Activated CD8-positive, alpha-beta T cell treated with anti-CD3 and anti-CD28 coated beads, Interleukin-2, amount 10 ng/mL, durations not matched to agents 7 days and 5 days (primary cell): ENCODE measurements around the gene DBN1. TPM values are rescaled to one million over a fixed set of nuclear protein-coding genes. Genes with fewer than 3 reads are reported as not detected.

Experiments used
- ATAC-seq: fragments of 150-1000 bp; cut with Tn5 transposase; one replicate; pipeline ENCODE4 v1.10.0; 2021; ENCODE audit warnings: moderate library complexity
- CTCF ChIA-PET: fragments of 350-600 bp; sonication (Branson Sonifier 250); formaldehyde crosslinking; loops from one replicate; lab custom pipeline; 2021; ENCODE audit warnings: antibody characterized with exemption; lab: Charles Lee
- POLR2A ChIA-PET: fragments of 350-600 bp; sonication (Branson Sonifier 250); formaldehyde crosslinking; loops from one replicate; lab custom pipeline; 2021; ENCODE audit warnings: antibody characterized with exemption; lab: Charles Lee
- DNase-seq: peaks from one replicate; pipeline ENCODE4 v3.0.0-alpha.2; 2020
- H3K27ac Mint-ChIP-seq: one replicate; pipeline ENCODE4 v1.8.0; 2021; ENCODE audit warnings: mild to moderate bottlenecking, mixed read lengths
- H3K27me3 Mint-ChIP-seq: one replicate; pipeline ENCODE4 v1.8.0; 2021; ENCODE audit warnings: low read depth, mixed read lengths
- H3K36me3 Mint-ChIP-seq: one replicate; pipeline ENCODE4 v1.8.0; 2021; ENCODE audit warnings: low read depth, mixed read lengths
- H3K4me1 Mint-ChIP-seq: one replicate; pipeline ENCODE4 v1.8.0; 2021; ENCODE audit warnings: low read depth, mixed read lengths
- H3K4me3 Mint-ChIP-seq: one replicate; pipeline ENCODE4 v1.8.0; 2021; ENCODE audit warnings: mild to moderate bottlenecking, mixed read lengths
- H3K9me3 Mint-ChIP-seq: one replicate; pipeline ENCODE4 v1.8.0; 2022; ENCODE audit warnings: mixed read lengths; ENCODE audit not compliant: insufficient read depth
- total RNA-seq, 2 experiments: library from RNA; stranded (reverse); gene quantifications; one replicate each; pipeline ENCODE4 v1.2.3, GENCODE V29; 2021

The DBN1 gene
- total RNA-seq, 2 experiments from 2014 or later, result 92.9 to 104 TPM

DNA sequence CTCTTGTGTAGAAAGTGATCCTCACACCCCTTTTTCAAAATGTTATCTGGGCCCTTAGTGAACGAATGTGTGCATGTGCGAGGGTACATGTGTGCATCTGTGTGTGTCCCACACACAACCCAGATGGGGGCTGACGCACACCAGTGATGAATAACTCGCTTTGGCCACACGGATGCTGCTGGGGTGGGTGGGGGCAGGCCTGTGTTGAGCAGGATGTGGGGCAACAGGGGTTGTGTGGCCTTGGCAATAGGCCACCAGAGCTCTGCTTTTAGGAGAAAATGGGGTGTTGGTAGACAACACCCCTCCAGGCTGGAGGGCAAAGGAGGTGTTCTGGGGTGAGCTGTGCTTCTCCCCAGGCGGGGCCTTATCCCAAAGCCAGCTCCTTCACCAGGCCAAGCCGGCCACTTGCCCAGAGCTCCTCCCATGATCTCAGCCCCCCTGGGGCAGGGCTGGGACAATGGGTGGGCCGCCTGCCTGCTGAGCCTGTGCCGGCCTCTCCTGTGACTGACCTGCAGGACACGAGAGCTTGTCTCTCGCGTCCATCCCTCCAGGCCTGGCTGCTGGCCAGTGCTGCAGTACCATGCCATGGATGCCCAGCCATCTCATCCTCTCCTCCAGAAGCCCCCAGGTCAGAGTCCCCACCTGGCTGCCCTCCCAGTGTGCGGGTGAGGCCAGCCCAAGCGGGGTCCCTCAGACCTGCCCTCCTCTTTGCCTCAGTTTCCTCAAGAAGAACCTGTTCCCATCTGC is 1.7 kb downstream of the DBN1 start:
- peak; percentile 80 for DNase-seq
- Mint-ChIP-seq H3K27ac (peak overlapping the region; percentile 89), H3K36me3 (peaks cover 22% of the 10 kb centered on the region), H3K4me3 (peak overlapping the region; percentile 80), H3K9me3 (no peaks in the 10 kb centered on the region), H3K4me1 (peaks cover 66% of the 10 kb centered on the region), H3K27me3 (peaks cover 4% of the 10 kb centered on the region)
- ChIA-PET CTCF (interaction anchor here (1.0 to 4.0 kb wide), 10 partner anchors 9 to 358 kb away, joined by 3 to 45 read pairs (median 10); partner anchors contain the start of gene PDLIM7), POLR2A (interaction anchor here (0.7 to 1.8 kb wide), 9 partner anchors 9 to 81 kb away, joined by 3 to 8 read pairs (median 5); partner anchors contain the start of genes GRK6 and PDLIM7)
- peak; percentile 32 for ATAC-seq

DNA sequence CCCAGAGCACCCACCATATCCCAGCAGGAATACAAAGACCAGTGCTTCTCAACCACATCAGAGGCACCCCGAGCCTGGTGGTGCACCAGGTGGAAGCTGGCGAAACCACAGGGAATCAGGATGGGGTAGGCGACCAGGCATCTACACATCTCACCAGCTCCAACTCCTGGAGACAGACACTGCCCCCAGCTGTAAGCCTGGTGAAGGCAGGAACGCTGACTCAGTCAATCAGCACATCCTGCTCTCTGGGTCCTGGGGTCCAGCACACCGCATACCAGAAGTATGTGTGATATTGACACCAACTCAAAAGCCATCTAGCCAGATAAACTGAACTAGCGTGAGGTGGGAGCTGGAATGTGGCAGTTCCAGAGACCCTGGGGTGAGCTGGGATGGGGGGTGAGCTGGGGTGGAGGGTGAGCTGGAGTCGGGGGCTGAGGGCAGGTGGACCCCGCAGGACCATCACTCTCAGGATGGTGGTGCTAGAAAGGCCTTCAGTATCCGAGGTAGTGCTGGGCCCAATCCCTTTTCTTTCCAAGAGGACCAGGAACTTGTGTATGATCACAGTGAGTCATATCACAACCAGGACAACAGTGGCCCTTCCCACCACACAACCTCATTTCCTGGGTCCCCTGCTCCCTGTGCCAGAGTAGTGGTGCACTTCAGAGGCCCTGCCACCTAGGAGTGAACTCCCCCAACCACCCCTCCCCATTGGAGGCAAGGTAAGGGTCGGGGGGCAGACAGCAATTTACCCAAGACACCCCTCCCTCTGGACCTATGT is 2.5 kb downstream of the DBN1 start:
- Mint-ChIP-seq H3K27me3 (peaks cover 4% of the 10 kb centered on the region), H3K9me3 (no peaks in the 10 kb centered on the region), H3K36me3 (peaks cover 29% of the 10 kb centered on the region), H3K27ac (peak overlapping the region; percentile 89), H3K4me3 (peak overlapping the region; percentile 80), H3K4me1 (peaks cover 58% of the 10 kb centered on the region)
- POLR2A ChIA-PET, result interaction anchor here (0.9 to 1.8 kb wide), 5 partner anchors 8 to 54 kb away, joined by 3 to 7 read pairs (median 3); partner anchors contain the start of gene PDLIM7
- peak; percentile 1 for ATAC-seq
- CTCF ChIA-PET, result interaction anchor here (1.0 to 4.0 kb wide), 8 partner anchors 8 to 357 kb away, joined by 3 to 45 read pairs (median 16); no protein-coding TSS in a partner anchor
- no peak for DNase-seq

DNA sequence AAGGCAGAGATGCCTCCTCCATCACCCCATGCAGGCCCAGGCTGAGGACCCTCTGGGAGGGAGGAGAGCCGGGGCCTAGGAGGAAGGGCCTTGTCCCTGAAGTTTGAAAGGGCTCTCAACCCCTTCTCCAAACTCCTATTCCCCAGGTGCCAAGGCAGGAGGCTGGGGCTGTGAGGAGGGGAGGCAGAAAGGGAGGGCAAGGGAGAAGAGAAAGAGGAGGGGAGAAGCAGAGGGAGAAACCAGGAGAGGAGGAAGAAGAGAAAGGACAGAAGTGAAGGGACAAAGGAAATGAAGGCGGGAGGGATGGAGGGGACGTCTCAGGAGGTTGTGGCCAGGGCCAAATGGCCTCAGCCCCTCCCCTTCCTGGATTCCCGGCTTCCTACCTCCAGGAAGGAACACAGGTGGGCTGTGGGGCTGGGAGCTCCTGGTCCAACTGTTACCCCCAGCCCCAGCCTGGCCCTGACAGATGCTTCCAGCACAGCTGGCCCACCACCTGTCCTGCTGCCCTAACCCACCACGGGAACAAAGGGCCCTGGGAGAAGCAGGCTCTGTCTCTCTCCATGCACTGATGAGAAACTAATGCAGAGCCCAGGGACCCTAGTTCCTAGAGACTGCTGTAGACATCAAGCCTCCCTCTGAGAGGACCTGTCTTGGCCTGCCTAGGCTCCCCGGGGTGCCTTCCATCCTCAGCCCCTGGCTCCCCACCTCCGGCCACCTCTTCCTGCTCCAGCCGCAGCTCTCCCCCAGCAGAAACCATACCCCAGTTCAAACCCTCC is 3.5 kb downstream of the DBN1 start:
- ATAC-seq (no peak), DNase-seq (no peak)
- Mint-ChIP-seq H3K27me3 (peaks cover 4% of the 10 kb centered on the region), H3K9me3 (no peaks in the 10 kb centered on the region), H3K36me3 (peaks cover 37% of the 10 kb centered on the region), H3K4me3 (no peak overlapping the region), H3K27ac (peak overlapping the region; percentile 89), H3K4me1 (peaks cover 49% of the 10 kb centered on the region)
- POLR2A ChIA-PET, result interaction anchor here (1.3 kb wide), 1 partner anchor 118 kb away, joined by 3 read pairs; the partner anchor contains the start of gene LMAN2
- CTCF ChIA-PET, result interaction anchor here (0.9 to 4.0 kb wide), 6 partner anchors 9 to 108 kb away, joined by 3 to 29 read pairs (median 16); no protein-coding TSS in a partner anchor

DNA sequence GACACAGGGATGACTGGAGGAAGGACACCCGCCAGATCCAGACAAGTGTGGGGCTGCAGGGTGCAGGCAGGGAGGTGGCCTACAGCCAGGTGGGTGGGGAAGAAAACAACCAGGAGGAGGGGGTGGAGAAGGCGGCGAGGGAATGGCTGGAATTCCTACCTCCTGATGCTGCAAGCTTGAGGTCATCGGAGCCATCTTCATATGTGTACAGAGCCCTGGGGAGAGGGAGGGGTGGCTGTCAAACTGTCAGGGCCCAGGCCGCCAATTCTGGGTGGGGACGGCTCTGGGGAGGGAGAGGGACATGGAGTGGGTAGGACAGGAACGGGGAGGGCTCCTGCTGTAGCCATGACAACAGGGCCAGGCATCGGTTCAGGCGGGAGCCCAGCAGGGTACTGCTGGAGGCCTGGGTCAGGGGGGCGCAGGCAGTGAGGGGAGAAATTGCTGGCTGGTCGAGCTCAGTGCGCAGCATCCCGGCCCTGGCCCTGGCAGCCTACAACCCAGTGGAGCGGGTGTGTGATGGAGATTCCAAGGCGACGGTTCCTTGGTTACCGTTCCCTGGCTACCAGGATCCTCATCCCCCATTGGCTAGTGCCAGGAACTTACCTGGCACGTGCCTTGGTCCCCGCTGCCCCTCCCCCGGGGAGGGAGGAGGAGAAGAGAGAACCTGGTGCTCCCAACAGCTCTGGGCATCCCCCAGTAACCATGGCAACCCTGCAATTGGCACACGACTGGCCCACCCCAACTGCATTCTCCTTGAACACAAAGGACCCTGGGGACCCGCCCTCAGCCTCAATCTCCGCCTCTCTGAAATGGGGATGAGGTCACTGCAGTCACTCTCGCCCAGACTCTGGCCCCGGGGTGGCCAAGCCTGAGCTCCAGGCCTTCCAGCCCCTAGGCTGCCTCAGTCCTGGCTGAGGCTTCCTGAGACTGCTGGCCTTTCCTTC is 4.5 kb downstream of the DBN1 start:
- ChIA-PET CTCF (interaction anchor here (0.9 to 2.0 kb wide), 3 partner anchors 12 to 107 kb away, joined by 3 to 9 read pairs (median 3); no protein-coding TSS in a partner anchor), POLR2A (interaction anchor here (0.8 to 1.3 kb wide), 2 partner anchors 64 to 117 kb away, joined by 3 read pairs; partner anchors contain the start of gene LMAN2)
- Mint-ChIP-seq H3K4me3 (no peak overlapping the region), H3K36me3 (peaks cover 37% of the 10 kb centered on the region), H3K9me3 (no peaks in the 10 kb centered on the region), H3K4me1 (peaks cover 39% of the 10 kb centered on the region), H3K27ac (peak overlapping the region; percentile 58), H3K27me3 (peaks cover under 1% of the 10 kb centered on the region)
- no peak for ATAC-seq
- no peak for DNase-seq

DNA sequence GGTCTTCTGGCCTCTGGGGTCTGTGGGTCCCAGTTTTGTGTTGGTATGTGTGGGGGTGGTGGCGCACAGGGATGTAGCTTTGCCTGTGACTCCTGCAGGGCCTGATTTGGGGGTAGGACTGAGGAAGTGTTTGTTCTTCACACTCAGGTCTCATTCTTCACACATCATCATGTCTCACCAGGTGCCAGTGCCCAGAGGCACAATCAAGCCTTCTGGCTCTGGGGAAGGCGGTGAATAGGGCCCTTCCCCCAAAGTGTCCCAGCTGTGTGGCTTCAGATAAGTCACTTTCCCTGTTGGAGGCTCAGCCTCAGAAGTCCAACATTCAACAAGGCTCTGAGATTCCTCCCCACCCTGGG is 5.1 kb downstream of the DBN1 start:
- peaks cover 41% of the 10 kb centered on the region for H3K4me1 Mint-ChIP-seq
- no peak overlapping the region for H3K4me3 Mint-ChIP-seq
- H3K36me3 Mint-ChIP-seq, result peaks cover 41% of the 10 kb centered on the region
- DNase-seq, result no peak
- H3K27me3 Mint-ChIP-seq, result no peaks in the 10 kb centered on the region
- no peaks in the 10 kb centered on the region for H3K9me3 Mint-ChIP-seq
- CTCF ChIA-PET, result interaction anchor here (0.8 to 2.0 kb wide), 3 partner anchors 11 to 78 kb away, joined by 3 to 9 read pairs (median 3); no protein-coding TSS in a partner anchor
- POLR2A ChIA-PET, result no interaction called here
- no peak for ATAC-seq
- peak overlapping the region; percentile 58 for H3K27ac Mint-ChIP-seq

DNA sequence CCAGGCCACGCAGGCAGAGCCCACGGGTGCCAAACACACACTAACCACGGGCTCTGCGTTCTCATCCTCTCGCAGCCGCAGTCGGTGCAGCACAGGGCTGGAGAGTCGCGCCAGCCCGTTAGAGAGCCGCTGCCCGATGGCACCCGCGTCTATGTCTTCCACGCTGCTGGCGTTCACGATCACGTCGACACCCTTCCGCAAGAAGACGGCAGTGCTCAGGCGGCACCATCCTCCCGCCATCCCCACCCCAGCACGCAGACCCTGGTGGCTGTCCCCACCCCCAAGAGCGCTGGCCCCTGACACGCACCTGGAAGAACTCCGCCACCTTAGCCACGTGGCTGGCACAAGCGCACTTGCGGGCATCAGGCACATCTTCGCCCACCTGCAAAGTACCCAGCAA is 6.0 kb downstream of the DBN1 start:
- DNase-seq, result no peak
- Mint-ChIP-seq H3K4me1 (peaks cover 50% of the 10 kb centered on the region), H3K4me3 (no peak overlapping the region), H3K27me3 (no peaks in the 10 kb centered on the region), H3K27ac (no peak overlapping the region), H3K9me3 (no peaks in the 10 kb centered on the region), H3K36me3 (peaks cover 43% of the 10 kb centered on the region)
- ChIA-PET POLR2A (no interaction called here), CTCF (interaction anchor here (0.8 to 1.7 kb wide), 2 partner anchors 10 to 34 kb away, joined by 3 to 7 read pairs; no protein-coding TSS in a partner anchor)
- no peak for ATAC-seq

DNA sequence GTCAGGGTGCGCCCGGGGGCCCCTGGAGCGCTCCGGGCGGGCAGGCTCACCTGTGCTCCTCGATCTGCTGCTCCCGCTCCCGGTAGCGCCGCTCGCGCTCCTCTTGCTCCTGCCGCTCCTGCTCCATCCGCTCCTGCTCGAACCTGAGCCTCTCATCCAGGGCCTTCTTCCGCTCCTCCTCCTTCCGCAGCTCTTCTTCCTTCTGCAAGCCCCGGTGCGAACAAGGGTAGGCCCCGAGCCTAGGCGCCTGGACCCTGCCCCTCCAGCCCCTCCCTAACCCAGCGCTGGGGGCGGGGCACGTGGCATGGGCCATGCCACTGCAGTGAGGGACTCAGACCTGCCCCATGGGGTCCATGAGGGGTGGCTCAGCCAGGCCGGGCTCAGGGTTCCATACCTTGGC is 6.6 kb downstream of the DBN1 start:
- Mint-ChIP-seq H3K4me1 (peaks cover 51% of the 10 kb centered on the region), H3K27me3 (no peaks in the 10 kb centered on the region), H3K36me3 (peaks cover 40% of the 10 kb centered on the region), H3K4me3 (no peak overlapping the region), H3K9me3 (no peaks in the 10 kb centered on the region), H3K27ac (no peak overlapping the region)
- ChIA-PET POLR2A (no interaction called here), CTCF (interaction anchor here (1.7 kb wide), 1 partner anchor 9 kb away, joined by 7 read pairs; no protein-coding TSS in a partner anchor)
- ATAC-seq (no peak), DNase-seq (no peak)

DNA sequence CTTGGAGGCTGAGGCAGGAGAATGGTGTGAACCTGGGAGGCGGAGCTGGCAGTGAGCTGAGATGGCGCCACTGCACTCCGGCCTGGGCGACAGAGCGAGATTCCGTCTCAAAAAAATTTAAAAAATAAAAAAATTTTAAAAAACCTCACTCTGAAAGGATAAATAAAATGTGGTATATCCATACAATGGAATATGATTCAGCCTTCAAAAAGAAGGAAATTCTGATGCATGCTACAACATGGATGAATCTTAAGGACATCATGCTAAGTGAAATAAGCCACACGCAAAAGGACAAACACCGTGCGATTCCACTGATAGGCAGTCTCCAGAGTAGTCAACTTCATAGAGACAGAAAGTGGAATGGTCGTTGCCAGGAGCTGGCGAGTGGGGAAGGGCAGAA is 8.4 kb downstream of the DBN1 start:
- ATAC-seq (no peak), DNase-seq (no peak)
- H3K27ac Mint-ChIP-seq, result no peak overlapping the region
- H3K4me3 Mint-ChIP-seq, result no peak overlapping the region
- H3K9me3 Mint-ChIP-seq, result no peaks in the 10 kb centered on the region
- ChIA-PET POLR2A (no interaction called here), CTCF (interaction anchor here (1.4 to 3.7 kb wide), 4 partner anchors 8 to 61 kb away, joined by 4 to 22 read pairs (median 8); partner anchors contain the start of gene DBN1)
- H3K4me1 Mint-ChIP-seq, result peaks cover 40% of the 10 kb centered on the region
- no peaks in the 10 kb centered on the region for H3K27me3 Mint-ChIP-seq
- H3K36me3 Mint-ChIP-seq, result peaks cover 39% of the 10 kb centered on the region

DNA sequence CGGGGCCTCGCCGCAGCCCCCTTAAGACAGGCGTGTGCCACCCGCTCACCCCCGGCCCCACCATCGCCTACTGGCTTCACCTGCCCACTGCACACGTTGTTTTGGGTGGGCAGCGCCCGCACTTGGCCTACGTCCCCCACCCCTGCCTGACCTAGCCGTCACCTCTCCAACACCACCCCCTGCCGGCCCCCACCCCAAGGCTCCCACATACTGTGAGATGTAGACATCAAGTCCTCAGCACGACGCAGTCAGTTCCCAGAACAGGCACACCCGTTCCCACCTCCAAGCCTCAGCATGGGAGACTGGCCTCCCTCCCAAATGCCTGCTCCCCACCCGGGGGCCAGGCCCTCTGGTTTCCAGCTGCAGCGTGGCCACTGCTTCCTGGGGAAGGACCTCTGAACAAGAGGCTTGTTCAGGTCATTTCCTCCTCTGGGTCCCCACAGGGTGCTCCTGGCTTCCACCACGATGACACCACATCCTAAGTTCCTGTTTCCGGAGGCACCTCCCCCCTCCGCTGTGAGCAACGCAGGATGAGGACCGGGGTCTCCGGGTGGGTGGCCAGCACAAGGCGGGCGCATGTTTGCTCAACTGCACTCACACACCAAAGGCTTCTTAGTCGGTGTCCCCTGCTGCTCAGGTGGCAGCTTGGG is 11.3 kb downstream of the DBN1 start:
- CTCF ChIA-PET, result interaction anchor here (0.9 to 3.7 kb wide), 6 partner anchors 10 to 73 kb away, joined by 3 to 22 read pairs (median 6); no protein-coding TSS in a partner anchor
- no peaks in the 10 kb centered on the region for H3K27me3 Mint-ChIP-seq
- peak; percentile 24 for ATAC-seq
- no peaks in the 10 kb centered on the region for H3K9me3 Mint-ChIP-seq
- POLR2A ChIA-PET, result interaction anchor here (1.4 kb wide), 1 partner anchor 10 kb away, joined by 5 read pairs; no protein-coding TSS in a partner anchor
- H3K36me3 Mint-ChIP-seq, result peaks cover 34% of the 10 kb centered on the region
- DNase-seq, result peak; percentile 52
- peaks cover 32% of the 10 kb centered on the region for H3K4me1 Mint-ChIP-seq
- peak overlapping the region; percentile 56 for H3K4me3 Mint-ChIP-seq
- H3K27ac Mint-ChIP-seq, result peak overlapping the region; percentile 93
